Left kidney (tissue), 8 donors: Measurements from ENCODE around the gene BTBD7. TPM values are rescaled to one million over a fixed set of nuclear protein-coding genes. Genes with fewer than 3 reads are reported as not detected.
"Not testable (repeated sequence)": the region's sequence is repeated elsewhere in the genome, so short reads cannot be mapped to it uniquely, and the experiment has no call there.

Experiments used
- DNase-seq: peaks from one replicate; pipeline ENCODE4 v3.0.0-alpha.2; 2013
- long read RNA-seq, 8 donors: transcript quantifications; one replicate each; lab custom pipeline, GENCODE V29; 2026
- polyA plus RNA-seq: library from polyadenylated mRNA; unstranded; fragments of 120-200 nt; gene quantifications from one replicate; pipeline ENCODE4 v1.2.1, GENCODE V29; 2013; ENCODE audit not compliant: insufficient read length

Gene BTBD7
- 62.0 TPM for polyA plus RNA-seq
- long read RNA-seq, donor 1, full-length matches to known transcripts = 1 of 6 reads
- long read RNA-seq, donor 1, partial matches to known transcripts = 5 of 6 reads
- long read RNA-seq, donor 1, other reads (novel, unspliced or antisense) = 0 of 6 reads
- long read RNA-seq, donor 2, full-length matches to known transcripts = 6 of 30 reads
- long read RNA-seq, donor 2, partial matches to known transcripts = 24 of 30 reads
- long read RNA-seq, donor 2, other reads (novel, unspliced or antisense) = 0 of 30 reads
- long read RNA-seq, donor 3, full-length matches to known transcripts = 4 of 4 reads
- long read RNA-seq, donor 3, partial matches to known transcripts = 0 of 4 reads
- long read RNA-seq, donor 3, other reads (novel, unspliced or antisense) = 0 of 4 reads
- long read RNA-seq, donor 4 = 0 reads
- long read RNA-seq, donor 5, full-length matches to known transcripts = 3 of 3 reads
- long read RNA-seq, donor 5, partial matches to known transcripts = 0 of 3 reads
- long read RNA-seq, donor 5, other reads (novel, unspliced or antisense) = 0 of 3 reads
- long read RNA-seq, donor 6, partial matches to known transcripts = 9 of 10 reads
- long read RNA-seq, donor 6, other reads (novel, unspliced or antisense) = 0 of 10 reads
- long read RNA-seq, donor 7, partial matches to known transcripts = 11 of 12 reads
- long read RNA-seq, donor 7, other reads (novel, unspliced or antisense) = 0 of 12 reads
- long read RNA-seq, donor 8 = 0 reads

GRCh38 chr14:93332853-93333630 lies at the start of gene BTBD7:
TSS of gene BTBD7 (minus strand) at chr14:93333036. CDS start at chr14:93296051, 36,985 bp downstream.
- DNase-seq = peak; percentile 93

DNA sequence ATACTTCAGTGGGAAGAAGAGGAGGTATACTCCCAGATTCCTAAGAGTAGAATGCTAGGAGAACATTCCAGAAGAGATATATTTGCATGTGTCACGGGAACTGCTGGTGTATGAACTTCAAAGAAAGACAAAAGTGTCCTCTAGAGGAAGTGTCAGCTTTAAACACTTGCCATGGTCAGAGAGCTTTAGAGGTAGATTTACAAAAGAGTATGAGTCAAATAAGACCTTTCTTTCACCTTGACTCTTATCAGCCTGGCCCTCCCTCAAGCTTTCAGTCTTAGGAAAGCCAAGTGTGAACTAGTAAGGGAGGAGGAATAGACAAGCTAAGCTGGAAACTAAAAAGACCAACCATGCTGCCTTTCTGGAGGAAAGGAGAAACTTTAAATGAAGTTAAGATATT lies 48.8 kb upstream of the BTBD7 start:
- no peak for DNase-seq

DNA sequence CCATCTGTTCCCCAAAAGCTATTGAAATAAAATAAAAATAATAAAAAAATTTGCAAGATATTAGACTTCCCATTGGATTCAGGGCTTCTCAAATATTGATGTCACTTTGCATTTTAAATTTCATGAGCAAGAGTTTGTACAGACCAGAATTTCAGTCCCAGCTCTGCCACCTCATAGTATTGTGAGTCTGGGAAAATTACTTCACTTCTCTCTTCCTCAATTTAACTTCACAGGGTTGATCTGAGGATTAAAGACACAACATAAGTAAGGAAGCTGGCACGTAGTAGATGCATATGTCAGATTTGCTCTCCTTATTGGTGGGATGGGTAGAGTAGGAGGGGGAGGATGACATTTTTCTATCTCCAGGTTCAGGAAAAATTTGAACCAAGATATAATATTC lies 47.0 kb upstream of the BTBD7 start:
- no peak for DNase-seq

DNA sequence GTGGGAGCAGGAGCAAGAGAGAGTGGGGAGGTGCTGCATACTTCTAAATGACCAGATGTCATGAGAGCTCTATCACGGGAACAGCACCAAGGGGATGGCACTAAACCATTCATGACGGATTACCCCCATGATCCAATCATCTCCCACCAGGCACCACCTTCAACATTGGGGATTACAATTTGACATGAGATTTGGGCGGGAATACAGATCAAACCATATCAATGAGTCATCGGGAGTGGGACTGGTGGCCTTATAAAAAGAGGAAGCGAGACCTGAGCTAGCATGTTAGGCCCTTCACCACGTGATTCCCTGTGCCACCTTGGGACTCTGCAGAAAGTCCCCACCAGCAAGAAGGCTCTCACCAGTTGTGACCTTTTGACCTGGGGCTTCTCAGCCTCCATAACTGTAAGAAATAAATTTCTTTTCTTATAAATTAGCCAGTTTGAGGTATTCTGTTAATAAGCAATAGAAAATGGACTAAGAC lies 42.9 kb upstream of the BTBD7 start:
- no peak for DNase-seq

- no peak for DNase-seq
These were observed 37.0 kb upstream of the BTBD7 start for GRCh38 chr14:93369713-93370266.

DNA sequence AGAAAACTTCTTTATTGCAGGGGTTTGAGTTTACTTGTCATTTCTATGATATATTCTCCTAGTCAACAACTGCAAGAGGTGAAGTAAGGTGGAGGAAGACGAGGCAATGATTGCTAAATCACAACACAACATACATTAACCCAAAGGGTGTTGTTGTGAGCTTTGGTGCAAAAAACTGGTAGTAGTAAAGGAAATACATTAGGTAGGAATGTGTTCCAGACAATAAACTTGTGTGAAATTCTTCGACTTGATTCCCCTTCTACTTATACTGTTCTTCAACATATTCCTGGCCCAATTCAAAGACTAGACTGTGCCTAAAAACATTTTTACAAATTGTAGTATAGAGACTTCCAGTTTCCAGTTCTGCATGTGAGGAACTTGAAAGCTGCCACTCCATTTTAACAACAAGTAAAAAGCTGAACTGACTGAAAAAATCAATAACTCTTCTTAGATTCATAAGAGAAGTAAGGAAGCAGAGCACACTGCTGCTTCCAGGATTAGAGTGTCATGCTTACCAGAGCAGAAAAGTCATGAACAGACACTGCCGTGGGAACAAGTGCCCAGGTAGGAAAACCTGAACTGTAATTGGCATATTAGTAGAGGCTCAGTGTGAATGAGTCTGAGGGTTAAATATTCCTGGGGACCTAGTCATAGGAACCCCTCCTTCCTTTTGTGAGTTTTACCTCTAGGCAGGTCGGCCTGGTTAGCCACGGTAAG lies 36.3 kb upstream of the BTBD7 start:
- peak; percentile 45 for DNase-seq

DNA sequence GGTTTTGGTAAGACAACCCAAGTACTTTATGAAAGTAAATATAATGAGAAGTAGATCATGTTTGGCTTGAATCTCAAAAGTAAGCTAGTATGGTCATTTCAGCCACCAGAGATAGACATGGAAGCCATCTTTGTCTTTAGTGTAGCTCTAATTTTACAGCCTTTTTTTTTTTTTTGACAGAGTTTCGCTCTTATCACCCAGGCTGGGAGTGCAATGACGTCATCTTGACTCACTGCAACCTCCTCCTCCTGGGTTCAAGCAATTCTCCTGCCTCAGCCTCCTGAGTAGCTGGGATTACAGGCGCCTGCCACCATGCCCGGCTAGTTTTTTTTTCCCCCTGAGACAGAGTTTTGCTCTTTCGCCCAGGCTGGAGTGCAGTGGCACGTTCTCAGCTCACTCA lies 22.0 kb upstream of the BTBD7 start:
- not testable (repeated sequence) for DNase-seq

DNA sequence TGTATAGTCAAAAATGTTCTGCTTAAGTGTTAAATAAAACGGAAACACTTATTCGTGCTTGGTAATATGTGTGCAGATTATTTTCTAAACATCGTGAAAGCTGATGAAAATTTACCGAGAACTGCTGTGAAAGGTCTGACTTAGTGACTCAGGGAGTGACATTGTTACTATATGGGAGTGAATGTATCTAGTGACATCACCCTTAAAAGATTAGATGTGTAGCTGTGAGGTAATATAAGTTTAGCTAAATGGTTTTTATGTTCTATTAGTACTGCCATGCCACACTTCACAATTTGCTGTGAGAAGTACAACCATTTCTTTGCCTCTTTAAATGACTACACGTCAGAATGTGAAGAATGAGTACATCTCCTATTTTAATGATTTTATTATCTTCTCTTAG lies 15.5 kb upstream of the BTBD7 start:
- DNase-seq = no peak

- no peak for DNase-seq
These were observed 15.0 kb upstream of the BTBD7 start for GRCh38 chr14:93347850-93348249.

GRCh38 chr14:93346926-93347721 lies 14.3 kb upstream of the BTBD7 start, which contains the start of gene COX8C:
TSS of gene COX8C (plus strand) at chr14:93347182. CDS start at chr14:93347269, 87 bp downstream.
- DNase-seq = no peak

DNA sequence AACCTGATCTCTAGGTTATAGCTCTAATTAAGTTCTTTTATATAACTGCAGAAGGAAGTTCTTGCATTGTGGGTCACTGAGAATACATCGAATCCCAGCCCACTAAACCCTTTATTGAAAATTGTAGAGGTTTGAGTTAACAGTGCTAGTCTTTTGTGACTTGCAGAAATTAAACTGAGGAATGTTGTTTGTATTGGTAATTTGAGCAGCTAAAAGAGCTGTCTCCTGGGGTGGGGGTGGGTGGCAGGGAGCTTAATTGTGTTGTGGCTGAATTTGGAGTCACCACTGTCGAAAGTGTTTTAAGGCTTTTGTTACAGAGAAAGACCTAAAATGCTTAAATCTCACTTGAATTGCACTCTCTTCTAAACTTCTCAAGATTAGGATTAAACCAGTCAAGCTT lies 11.0 kb upstream of the BTBD7 start:
- no peak for DNase-seq

- no peak for DNase-seq
These were observed 10.4 kb upstream of the BTBD7 start for GRCh38 chr14:93343266-93343665.

DNA sequence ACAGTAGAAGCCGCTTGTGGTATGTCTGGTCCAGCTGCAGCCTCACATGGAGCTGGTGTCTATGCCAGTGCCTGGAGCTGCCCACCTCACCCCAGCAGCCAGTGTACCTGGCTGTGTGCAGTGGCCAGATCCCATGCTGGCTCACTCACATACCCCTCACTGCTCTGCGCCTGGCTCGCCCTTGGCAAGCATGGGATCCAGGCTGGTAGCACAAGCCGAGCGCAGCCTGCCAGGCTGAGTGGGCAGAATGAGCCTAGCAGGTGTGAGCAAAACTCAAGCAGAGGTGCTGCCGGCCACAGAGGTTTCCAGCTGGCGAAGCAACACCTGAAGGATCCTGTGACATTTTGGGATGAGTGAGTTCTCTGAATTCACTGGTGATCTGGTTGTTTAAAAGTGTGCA lies 5.0 kb upstream of the BTBD7 start:
- no peak for DNase-seq

- DNase-seq = no peak
These were observed 4.4 kb upstream of the BTBD7 start for GRCh38 chr14:93337143-93337753.

- DNase-seq = peak; percentile 17
These were observed 831 bp upstream of the BTBD7 start for GRCh38 chr14:93333631-93334103.

- peak; percentile 45 for DNase-seq
These were observed 411 bp downstream of the BTBD7 start for GRCh38 chr14:93332397-93332852.

- peak; percentile 15 for DNase-seq
These were observed 974 bp downstream of the BTBD7 start for GRCh38 chr14:93331728-93332396.

DNA sequence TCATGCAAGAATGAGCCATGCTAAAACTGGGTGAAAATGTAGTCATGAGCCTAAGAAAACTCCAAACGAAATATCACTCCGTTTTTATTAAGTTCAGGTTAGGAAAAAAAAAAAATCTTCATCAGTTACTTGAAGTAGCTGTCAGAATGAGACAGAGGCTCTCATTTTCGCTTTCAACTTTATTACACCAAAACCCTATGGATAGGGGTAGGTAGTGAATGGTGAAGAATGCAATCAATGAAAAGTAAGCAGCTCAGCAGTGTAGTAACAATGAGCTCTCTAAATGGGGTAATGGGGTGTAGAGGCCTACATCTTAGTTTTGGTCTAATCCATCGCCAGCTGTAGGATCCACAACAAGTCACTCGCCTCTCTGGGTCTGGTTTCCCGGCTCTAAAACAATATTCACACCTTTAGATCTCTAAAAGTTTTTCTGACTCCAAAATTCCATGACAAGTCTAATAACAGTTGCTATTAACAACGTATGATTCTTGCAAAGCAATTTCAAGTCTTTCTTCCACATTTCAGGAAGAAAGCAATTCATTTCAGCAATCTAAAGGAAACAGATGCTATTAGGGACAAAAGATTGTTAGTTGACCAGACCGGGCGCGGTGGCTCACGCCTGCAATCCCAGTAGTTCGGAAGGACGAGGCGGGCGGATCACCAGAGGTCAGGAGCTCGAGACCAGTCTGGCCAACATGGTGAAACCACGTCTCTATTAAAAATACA lies 1.7 kb downstream of the BTBD7 start:
- DNase-seq = no peak
